ENCODE measurements around the gene COL25A1.

The COL25A1 gene

DNA sequence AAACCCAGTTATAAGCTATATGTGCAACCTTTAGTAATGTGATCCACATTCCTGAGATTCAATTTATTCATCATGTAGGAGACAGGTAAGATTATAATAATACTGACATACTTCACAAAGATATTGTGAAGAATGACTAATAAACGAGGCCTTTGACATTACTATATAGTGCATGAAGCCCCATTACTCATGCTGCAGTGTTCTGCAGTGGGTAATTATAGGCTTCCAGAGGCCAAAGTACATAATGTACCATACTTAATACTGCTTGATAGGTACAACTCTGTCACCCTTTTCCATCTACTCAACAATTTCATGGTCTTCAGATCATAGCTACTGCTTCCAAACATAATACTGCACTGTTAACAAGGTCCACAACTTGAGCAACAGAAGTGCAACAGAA is 68.9 kb downstream of the COL25A1 start:
- in situ Hi-C loops (cut with MboI; ENCODE audit: low sequenced_read_pairs, unreplicated experiment) = no loop called here
- TF ChIP-seq CTCF (IDR thresholded peaks at IDR 0.05; ENCODE audit: borderline replicate concordance, control extremely low read depth, extremely low read depth, insufficient read depth, missing control alignments) = no peak
- no peak for DNase-seq (ENCODE audit: low spot score)

GRCh38 chr4:109232681-109233080 is 69.8 kb downstream of the COL25A1 start:
- in situ Hi-C loops (cut with MboI; ENCODE audit: low sequenced_read_pairs, unreplicated experiment) = no loop called here
- no peak for DNase-seq (ENCODE audit: low spot score)
- no peak for TF ChIP-seq CTCF (IDR thresholded peaks at IDR 0.05; ENCODE audit: borderline replicate concordance, control extremely low read depth, extremely low read depth, insufficient read depth, missing control alignments)

GRCh38 chr4:109231331-109231730 is 71.1 kb downstream of the COL25A1 start:
- TF ChIP-seq CTCF (IDR thresholded peaks at IDR 0.05; ENCODE audit: borderline replicate concordance, control extremely low read depth, extremely low read depth, insufficient read depth, missing control alignments) = no peak
- no peak for DNase-seq (ENCODE audit: low spot score)
- in situ Hi-C loops (cut with MboI; ENCODE audit: low sequenced_read_pairs, unreplicated experiment) = no loop called here

DNA sequence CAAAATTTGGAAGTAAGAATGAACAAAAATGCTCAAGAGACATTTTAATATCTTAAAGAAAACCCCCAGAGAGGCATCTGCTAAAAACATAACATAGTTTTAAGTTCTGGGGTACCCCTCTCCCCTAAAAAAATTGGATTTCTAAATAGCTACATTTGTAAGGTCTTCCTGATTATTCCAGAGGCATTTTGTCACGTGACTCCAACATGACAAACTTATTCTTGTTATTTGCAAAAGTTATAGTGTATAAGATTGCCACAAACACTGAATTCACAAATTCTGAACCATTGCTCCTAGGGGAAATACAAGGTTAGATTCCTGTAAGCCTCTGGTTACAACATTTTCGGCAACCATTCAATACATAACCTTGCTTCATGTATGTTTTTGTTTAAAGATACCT is 73.4 kb downstream of the COL25A1 start:
- no peak for TF ChIP-seq CTCF (IDR thresholded peaks at IDR 0.05; ENCODE audit: borderline replicate concordance, control extremely low read depth, extremely low read depth, insufficient read depth, missing control alignments)
- no peak for DNase-seq (ENCODE audit: low spot score)
- in situ Hi-C loops (cut with MboI; ENCODE audit: low sequenced_read_pairs, unreplicated experiment) = no loop called here

DNA sequence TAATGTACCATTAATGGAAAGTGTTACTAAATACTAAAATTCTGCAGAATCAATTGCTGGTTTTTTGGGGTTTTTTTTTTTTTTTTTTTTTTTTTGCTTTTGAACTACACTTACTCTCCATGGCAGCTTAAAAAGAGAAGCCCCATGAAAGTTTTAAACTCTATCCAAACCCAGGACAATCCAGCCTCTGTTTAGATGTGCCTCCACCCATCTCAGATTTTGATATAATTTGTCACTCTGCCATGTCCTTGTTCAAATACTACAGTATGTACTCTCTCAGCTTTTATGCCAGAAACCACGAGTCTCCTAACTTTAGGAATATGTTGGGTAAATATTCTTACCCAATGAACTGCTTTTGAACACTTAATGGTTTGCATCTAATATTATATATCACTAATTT is 84.2 kb downstream of the COL25A1 start:
- DNase-seq (ENCODE audit: low spot score) = no peak
- TF ChIP-seq CTCF (IDR thresholded peaks at IDR 0.05; ENCODE audit: borderline replicate concordance, control extremely low read depth, extremely low read depth, insufficient read depth, missing control alignments) = no peak
- in situ Hi-C loops (cut with MboI; ENCODE audit: low sequenced_read_pairs, unreplicated experiment) = no loop called here

DNA sequence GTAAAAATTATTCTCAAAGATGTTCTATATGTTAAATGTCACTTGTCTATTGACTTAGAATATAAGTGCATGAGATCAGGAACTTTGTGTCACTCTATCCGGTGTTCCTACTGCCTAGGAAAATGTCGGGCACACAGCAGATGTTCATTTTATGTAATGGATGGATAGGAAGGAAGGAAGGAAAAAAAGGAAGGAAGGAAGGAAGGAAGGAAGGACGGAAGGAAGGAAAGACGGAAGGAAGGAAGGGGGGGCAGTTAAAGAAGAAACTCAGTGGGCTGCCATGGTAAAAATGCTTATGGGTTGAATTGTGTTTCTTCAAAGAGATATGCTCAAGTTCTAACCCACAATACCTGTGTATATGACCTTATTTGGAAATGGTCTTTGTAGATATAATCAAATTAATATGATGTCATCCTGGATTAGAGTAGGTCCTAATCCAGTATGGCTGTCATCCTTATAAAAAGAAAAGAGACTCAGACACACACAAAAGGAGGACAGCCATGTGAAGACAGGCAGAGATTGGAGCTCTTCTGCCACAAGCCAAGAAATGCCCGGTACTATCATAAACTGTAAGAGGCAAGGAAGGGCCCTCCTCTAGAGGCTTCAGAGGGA is 86.3 kb downstream of the COL25A1 start:
- no peak for TF ChIP-seq CTCF (IDR thresholded peaks at IDR 0.05; ENCODE audit: borderline replicate concordance, control extremely low read depth, extremely low read depth, insufficient read depth, missing control alignments)
- in situ Hi-C loops (cut with MboI; ENCODE audit: low sequenced_read_pairs, unreplicated experiment) = no loop called here
- DNase-seq (ENCODE audit: low spot score) = no peak

All from GM13976 (cell line).